HepG2 (cell line): ENCODE results near the gene ACSM2B.
"Not testable (repeated sequence)": the region's sequence is repeated elsewhere in the genome, so short reads cannot be mapped to it uniquely, and the experiment has no call there.

ENCODE experiments used
- NFE2L1 ChIP-seq: sonication (generic); formaldehyde crosslinking; IDR thresholded peaks from 2 replicates; pipeline ENCODE4 v1.4.0; 2020; ENCODE audit warnings: missing genetic modification reagents, mild to moderate bottlenecking, borderline replicate concordance
- NFRKB ChIP-seq: fragments of 450-650 bp; IDR thresholded peaks from 2 replicates; pipeline ENCODE4 v1.6.1; 2017
- NR2C2 ChIP-seq: sonication (generic); formaldehyde crosslinking; IDR thresholded peaks from 2 replicates; pipeline ENCODE4 v1.4.0; 2020; ENCODE audit warnings: missing genetic modification reagents, mild to moderate bottlenecking, moderate library complexity, borderline replicate concordance
- POLR2AphosphoS5 ChIP-seq: IDR thresholded peaks from 2 replicates; pipeline ENCODE4 v1.6.1; 2012; ENCODE audit warnings: low read depth, low read length
- RAD21 ChIP-seq: fragments of 450-650 bp; formaldehyde crosslinking; IDR thresholded peaks from 2 replicates; pipeline ENCODE4 v1.5.0; 2020; ENCODE audit warnings: mild to moderate bottlenecking
- TBL1XR1 ChIP-seq: fragments of 150-350 bp; IDR thresholded peaks from 2 replicates; pipeline ENCODE4 v1.6.1; 2014; ENCODE audit warnings: borderline replicate concordance, low read length; ENCODE audit not compliant: partially characterized antibody
- YY1 ChIP-seq: IDR thresholded peaks from 2 replicates; pipeline ENCODE4 v1.6.1; 2011; ENCODE audit warnings: low read length, low read depth, moderate library complexity, mild to moderate bottlenecking; ENCODE audit not compliant: insufficient read depth, insufficient replicate concordance
- TF ChIP-seq, protein P1 (sequence below): sonication (generic); formaldehyde crosslinking; IDR thresholded peaks from 2 replicates; pipeline ENCODE4 v1.5.0; 2020; ENCODE audit warnings: mild to moderate bottlenecking, missing genetic modification reagents, moderate library complexity
- TF ChIP-seq, protein P2 (sequence below): sonication (generic); formaldehyde crosslinking; IDR thresholded peaks from 2 replicates; pipeline ENCODE4 v1.4.0; 2020; ENCODE audit warnings: missing genetic modification reagents

DNA sequence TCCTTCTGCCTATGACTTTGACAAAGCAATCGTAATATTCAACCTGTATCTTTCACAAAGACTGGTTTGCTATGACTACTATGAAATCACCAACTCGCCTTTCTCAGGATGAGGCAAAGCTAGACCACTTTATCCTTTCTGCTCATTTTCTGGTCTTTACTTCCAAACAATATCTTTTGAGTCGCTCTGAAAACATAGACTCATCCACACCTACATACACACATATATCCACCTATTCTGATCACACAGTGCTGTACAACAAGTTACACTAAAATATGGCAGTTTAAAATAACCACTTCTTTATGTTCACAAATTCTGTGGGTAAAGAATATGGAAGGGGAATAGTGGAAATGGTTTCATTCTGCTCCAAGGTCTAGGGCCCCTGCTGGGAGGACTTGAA, 85.2 kb downstream of the ACSM2B start:
- not testable (repeated sequence) for TF ChIP-seq YY1; NFRKB; TBL1XR1; NR2C2 (CRISPR knock-in tag); RAD21 (CRISPR knock-in tag); POLR2AphosphoS5; NFE2L1 (CRISPR knock-in tag)
- TF ChIP-seq, protein P1, sequence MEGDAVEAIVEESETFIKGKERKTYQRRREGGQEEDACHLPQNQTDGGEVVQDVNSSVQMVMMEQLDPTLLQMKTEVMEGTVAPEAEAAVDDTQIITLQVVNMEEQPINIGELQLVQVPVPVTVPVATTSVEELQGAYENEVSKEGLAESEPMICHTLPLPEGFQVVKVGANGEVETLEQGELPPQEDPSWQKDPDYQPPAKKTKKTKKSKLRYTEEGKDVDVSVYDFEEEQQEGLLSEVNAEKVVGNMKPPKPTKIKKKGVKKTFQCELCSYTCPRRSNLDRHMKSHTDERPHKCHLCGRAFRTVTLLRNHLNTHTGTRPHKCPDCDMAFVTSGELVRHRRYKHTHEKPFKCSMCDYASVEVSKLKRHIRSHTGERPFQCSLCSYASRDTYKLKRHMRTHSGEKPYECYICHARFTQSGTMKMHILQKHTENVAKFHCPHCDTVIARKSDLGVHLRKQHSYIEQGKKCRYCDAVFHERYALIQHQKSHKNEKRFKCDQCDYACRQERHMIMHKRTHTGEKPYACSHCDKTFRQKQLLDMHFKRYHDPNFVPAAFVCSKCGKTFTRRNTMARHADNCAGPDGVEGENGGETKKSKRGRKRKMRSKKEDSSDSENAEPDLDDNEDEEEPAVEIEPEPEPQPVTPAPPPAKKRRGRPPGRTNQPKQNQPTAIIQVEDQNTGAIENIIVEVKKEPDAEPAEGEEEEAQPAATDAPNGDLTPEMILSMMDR (CRISPR knock-in tag), result not testable (repeated sequence)
- TF ChIP-seq, protein P2, sequence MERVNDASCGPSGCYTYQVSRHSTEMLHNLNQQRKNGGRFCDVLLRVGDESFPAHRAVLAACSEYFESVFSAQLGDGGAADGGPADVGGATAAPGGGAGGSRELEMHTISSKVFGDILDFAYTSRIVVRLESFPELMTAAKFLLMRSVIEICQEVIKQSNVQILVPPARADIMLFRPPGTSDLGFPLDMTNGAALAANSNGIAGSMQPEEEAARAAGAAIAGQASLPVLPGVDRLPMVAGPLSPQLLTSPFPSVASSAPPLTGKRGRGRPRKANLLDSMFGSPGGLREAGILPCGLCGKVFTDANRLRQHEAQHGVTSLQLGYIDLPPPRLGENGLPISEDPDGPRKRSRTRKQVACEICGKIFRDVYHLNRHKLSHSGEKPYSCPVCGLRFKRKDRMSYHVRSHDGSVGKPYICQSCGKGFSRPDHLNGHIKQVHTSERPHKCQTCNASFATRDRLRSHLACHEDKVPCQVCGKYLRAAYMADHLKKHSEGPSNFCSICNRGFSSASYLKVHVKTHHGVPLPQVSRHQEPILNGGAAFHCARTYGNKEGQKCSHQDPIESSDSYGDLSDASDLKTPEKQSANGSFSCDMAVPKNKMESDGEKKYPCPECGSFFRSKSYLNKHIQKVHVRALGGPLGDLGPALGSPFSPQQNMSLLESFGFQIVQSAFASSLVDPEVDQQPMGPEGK, result not testable (repeated sequence)
